T-helper 1 cell (primary cell): Measurements from ENCODE around the gene HID1.

ENCODE experiments used
- DNase-seq, 5 donors: peaks; one replicate each; pipeline ENCODE4 v3.0.0-alpha.2; 2012 to 2020

HID1 gene

GRCh38 chr17:74949455-74950115 lies 23.0 kb downstream of the HID1 start:
- DNase-seq, result no peak

- DNase-seq, result no peak
Observed at GRCh38 chr17:74947041-74947754, 25.4 kb downstream of the HID1 start.

- DNase-seq, result no peak
Observed at GRCh38 chr17:74946641-74947040, 25.9 kb downstream of the HID1 start.

GRCh38 chr17:74945543-74945942 lies 27.0 kb downstream of the HID1 start:
- no peak for DNase-seq

GRCh38 chr17:74943808-74944522 lies 28.6 kb downstream of the HID1 start:
- DNase-seq, result no peak

- no peak for DNase-seq
Observed at GRCh38 chr17:74941128-74941725, 31.3 kb downstream of the HID1 start.

GRCh38 chr17:74939534-74939933 lies 33.0 kb downstream of the HID1 start:
- DNase-seq, result no peak

GRCh38 chr17:74938194-74938950 lies 34.2 kb downstream of the HID1 start:
- DNase-seq, result no peak

GRCh38 chr17:74937064-74938051 lies 35.2 kb downstream of the HID1 start:
- DNase-seq, result no peak

GRCh38 chr17:74936470-74936799 lies 36.1 kb downstream of the HID1 start:
- no peak for DNase-seq

GRCh38 chr17:74935585-74936469 lies 36.7 kb downstream of the HID1 start, which contains the start of gene OTOP3:
Gene OTOP3 (plus strand): TSS chr17:74935898. CDS start chr17:74935922, 24 bp downstream.
- no peak for DNase-seq

- no peak for DNase-seq
Observed at GRCh38 chr17:74935048-74935447, 37.5 kb downstream of the HID1 start.

GRCh38 chr17:74930535-74931036 lies 42.0 kb downstream of the HID1 start:
- no peak for DNase-seq

- no peak for DNase-seq
Observed at GRCh38 chr17:74928786-74929185, 43.8 kb downstream of the HID1 start.

GRCh38 chr17:74925242-74925641 lies 47.3 kb downstream of the HID1 start:
- DNase-seq, result no peak

- DNase-seq, result no peak
Observed at GRCh38 chr17:74924250-74924948, 48.2 kb downstream of the HID1 start, which contains the start of gene OTOP2. Gene OTOP2 (plus strand): TSS chr17:74924273. CDS start chr17:74924633, 360 bp downstream.

GRCh38 chr17:74923538-74924249 lies 48.9 kb downstream of the HID1 start:
- DNase-seq, result peak; percentile 41 to 65 (median 54)

- DNase-seq, result no peak
Observed at GRCh38 chr17:74922694-74923537, 49.6 kb downstream of the HID1 start, which contains the start of gene USH1G. Gene USH1G (minus strand): TSS chr17:74923255. CDS start chr17:74923073, 182 bp downstream.
